ENCODE results near the gene PI16. TPM values are rescaled to one million over a fixed set of nuclear protein-coding genes. Genes with fewer than 3 reads are reported as not detected.
A peak's percentile ranks its signal among the peaks of the same experiment; 100 is the strongest.

PI16 gene
- total RNA-seq, 2 donors from 2014 or later = 1.2 to 2.6 TPM

DNA sequence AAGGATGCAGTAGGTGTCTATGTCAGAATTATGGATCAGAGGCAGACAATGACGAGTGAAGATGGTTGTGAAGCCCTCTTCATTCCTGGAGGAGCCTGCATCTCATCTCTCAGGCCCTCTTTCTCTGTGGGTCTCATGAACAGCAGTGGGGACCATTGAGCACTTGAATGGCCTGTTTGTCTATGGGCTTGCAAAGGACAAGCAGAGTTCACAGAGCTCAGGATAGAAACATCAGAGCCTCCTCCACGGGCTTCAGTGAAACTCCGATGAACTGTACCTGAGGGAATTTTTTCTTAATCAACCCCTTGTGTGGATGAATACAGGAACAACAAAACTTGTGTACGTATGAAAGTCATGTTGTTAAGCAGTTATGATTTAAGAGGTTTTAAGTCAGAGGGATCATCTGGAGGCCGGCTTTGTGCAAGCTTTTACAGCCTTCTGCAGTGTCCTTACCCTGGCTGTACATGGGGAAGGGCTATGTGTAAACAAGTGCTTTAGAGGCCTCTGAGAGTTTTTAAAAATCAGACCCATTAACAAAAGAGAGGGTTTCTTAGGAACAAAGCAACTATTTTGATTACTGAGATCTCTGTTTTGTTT, 29.7 kb upstream of the PI16 start:
- H3K4me1 ChIP-seq = no peaks in the 10 kb centered on the region
- H3K9ac ChIP-seq (ENCODE audit: low read depth in 2 of 2, low read length in 2 of 2) = no peak overlapping the region
- H3K9me3 ChIP-seq = no peaks in the 10 kb centered on the region
- intact Hi-C loops (cut with DNase I) = no loop called here
- H3K4me3 ChIP-seq = no peak overlapping the region
- TF ChIP-seq, protein P1, sequence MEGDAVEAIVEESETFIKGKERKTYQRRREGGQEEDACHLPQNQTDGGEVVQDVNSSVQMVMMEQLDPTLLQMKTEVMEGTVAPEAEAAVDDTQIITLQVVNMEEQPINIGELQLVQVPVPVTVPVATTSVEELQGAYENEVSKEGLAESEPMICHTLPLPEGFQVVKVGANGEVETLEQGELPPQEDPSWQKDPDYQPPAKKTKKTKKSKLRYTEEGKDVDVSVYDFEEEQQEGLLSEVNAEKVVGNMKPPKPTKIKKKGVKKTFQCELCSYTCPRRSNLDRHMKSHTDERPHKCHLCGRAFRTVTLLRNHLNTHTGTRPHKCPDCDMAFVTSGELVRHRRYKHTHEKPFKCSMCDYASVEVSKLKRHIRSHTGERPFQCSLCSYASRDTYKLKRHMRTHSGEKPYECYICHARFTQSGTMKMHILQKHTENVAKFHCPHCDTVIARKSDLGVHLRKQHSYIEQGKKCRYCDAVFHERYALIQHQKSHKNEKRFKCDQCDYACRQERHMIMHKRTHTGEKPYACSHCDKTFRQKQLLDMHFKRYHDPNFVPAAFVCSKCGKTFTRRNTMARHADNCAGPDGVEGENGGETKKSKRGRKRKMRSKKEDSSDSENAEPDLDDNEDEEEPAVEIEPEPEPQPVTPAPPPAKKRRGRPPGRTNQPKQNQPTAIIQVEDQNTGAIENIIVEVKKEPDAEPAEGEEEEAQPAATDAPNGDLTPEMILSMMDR (IDR thresholded peaks at IDR 0.05) = no peak
- DNase-seq = no peak
- no peak overlapping the region for H3K27ac ChIP-seq
- H3K27me3 ChIP-seq = no peaks in the 10 kb centered on the region
- H3K36me3 ChIP-seq = no peaks in the 10 kb centered on the region

DNA sequence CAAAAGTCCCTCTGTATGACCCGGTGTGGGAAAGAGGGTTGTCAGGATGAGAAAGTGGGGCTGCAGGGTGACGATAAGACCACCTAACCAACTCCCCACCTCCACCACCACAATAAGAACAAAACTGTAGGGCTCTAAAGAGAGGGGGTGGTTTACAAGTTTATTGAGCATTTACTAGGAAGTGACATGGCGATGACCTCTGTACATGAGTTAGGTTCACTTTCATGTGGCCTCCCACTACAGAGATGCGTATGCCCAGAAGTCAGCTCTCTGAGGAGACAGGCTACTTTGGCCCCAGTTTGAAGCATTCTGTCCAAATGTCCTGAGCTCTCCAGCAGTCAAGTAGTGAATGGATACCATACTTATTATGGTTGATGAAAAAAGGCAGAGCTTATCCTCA, 28.7 kb upstream of the PI16 start:
- Histone ChIP-seq H3K9me3 (no peaks in the 10 kb centered on the region), H3K4me3 (no peak overlapping the region), H3K4me1 (no peaks in the 10 kb centered on the region), H3K27ac (no peak overlapping the region), H3K36me3 (no peaks in the 10 kb centered on the region), H3K9ac (ENCODE audit: low read depth in 2 of 2, low read length in 2 of 2) (no peak overlapping the region), H3K27me3 (no peaks in the 10 kb centered on the region)
- TF ChIP-seq, protein P1 (IDR thresholded peaks at IDR 0.05) = no peak
- no peak for DNase-seq
- intact Hi-C loops (cut with DNase I) = no loop called here

DNA sequence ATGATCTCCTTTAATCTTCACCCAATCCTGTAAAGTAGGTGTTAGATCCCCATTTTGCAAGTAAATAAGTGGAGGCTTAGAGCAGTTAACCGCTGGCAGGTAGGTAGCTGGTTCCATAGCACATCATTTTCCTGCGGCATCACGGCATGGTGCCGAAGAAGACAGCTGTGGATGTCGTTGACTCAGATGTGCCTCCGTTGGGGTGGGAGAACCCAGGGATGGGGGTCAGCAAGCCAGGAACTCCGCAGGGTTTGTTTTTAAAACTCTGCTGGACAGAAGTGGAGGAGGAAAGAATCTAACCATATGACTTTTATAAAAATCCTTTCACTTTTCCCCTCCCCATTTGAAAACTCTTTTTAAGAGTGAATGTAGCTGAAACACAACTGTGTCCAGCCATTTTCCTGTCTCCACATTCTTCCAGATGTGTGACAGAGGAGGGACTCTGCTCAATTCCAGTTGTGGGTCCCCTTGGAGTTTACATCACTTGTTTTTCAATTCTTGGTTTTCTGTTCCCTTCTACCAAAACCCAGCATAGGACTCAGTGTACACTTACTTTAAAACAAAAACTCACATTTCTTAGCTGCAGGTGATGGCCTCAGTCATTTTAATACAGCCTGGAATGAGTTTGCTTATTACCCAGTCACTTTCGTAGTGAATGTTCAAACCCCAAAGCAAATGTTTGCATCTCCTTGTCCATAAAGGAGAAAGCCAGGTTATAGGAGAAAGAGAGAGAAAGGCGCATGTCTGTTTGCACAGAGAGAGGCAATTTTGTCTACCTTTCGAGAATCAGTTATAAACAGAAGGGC, 27.6 kb upstream of the PI16 start:
- no peak overlapping the region for H3K4me3 ChIP-seq
- DNase-seq = no peak
- H3K4me1 ChIP-seq = no peaks in the 10 kb centered on the region
- no peak overlapping the region for H3K9ac ChIP-seq (ENCODE audit: low read depth in 2 of 2, low read length in 2 of 2)
- TF ChIP-seq, protein P1 (IDR thresholded peaks at IDR 0.05) = no peak
- intact Hi-C loops (cut with DNase I) = no loop called here
- H3K27ac ChIP-seq = no peak overlapping the region
- H3K9me3 ChIP-seq = no peaks in the 10 kb centered on the region
- no peaks in the 10 kb centered on the region for H3K36me3 ChIP-seq
- no peaks in the 10 kb centered on the region for H3K27me3 ChIP-seq

DNA sequence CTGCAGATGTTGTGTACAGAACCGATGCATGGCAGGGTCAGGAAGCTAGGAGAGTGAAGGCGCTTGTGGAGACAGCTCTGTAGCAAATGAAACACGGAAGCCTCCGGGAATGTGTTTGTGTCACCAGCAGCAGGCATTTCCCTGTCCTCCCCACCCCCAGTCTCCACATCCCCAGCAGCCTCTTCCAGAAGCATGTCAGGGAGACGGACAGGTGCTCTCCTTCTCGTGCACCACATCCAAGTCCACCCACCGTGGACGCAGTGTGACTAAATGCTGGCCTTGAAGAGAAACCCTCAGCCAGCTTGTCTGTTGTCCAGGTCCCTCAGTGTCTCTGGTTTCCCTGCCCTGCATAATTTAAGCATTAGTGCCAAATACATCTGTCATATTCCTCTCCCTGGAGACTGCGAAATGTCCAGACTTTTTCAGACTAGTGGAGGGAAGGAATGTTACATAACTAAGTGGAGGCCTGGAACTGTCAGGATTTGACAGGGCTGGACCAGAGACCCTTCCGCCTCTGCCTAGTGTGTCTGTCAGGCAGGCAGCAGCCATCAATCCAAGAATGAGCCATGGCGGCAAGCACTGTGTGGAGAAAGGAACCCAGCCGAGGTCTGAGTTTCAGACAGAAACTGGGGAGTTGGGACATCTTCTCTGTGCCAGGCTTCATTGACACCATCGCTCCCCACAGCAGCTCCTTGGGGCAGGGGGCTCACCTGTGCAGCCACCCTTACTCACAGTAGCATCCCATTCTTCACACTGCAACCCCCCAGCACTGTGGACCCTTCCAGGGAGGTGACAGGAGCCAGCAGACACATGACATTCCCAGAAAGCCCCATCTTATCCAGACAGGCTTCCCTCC, 26.6 kb upstream of the PI16 start:
- peak overlapping the region in 1 of 2 donors; percentile 29 for H3K9ac ChIP-seq (ENCODE audit: low read depth in 2 of 2, low read length in 2 of 2)
- no peak for DNase-seq
- TF ChIP-seq, protein P1 (IDR thresholded peaks at IDR 0.05) = no peak
- no peak overlapping the region for H3K4me3 ChIP-seq
- H3K9me3 ChIP-seq = no peaks in the 10 kb centered on the region
- H3K4me1 ChIP-seq = no peaks in the 10 kb centered on the region
- no peak overlapping the region for H3K27ac ChIP-seq
- no peaks in the 10 kb centered on the region for H3K36me3 ChIP-seq
- H3K27me3 ChIP-seq = no peaks in the 10 kb centered on the region
- intact Hi-C loops (cut with DNase I) = no loop called here

DNA sequence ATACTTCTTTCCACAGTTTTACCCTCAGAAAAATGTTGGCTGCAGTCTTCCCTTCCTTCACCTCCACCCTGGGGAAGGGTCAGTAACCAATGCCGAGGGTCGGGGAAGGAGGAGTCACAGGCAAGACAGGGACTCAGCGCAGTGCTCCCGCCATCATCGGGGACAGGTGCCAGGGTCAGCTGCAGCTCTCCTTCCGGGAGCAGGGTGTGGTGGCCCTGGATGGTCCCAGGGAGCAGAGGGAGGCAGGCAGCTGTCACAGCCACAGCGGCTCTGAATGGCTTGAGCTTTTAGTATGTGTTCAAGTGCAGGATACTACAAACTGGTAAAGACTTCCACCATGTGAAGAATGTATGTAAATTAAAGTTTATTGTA, 26.0 kb upstream of the PI16 start:
- TF ChIP-seq, protein P1 (IDR thresholded peaks at IDR 0.05) = no peak
- Histone ChIP-seq H3K9ac (ENCODE audit: low read depth in 2 of 2, low read length in 2 of 2) (no peak overlapping the region), H3K27ac (no peak overlapping the region), H3K4me3 (no peak overlapping the region), H3K9me3 (no peaks in the 10 kb centered on the region), H3K36me3 (no peaks in the 10 kb centered on the region), H3K4me1 (no peaks in the 10 kb centered on the region), H3K27me3 (no peaks in the 10 kb centered on the region)
- DNase-seq = no peak
- intact Hi-C loops (cut with DNase I) = no loop called here
